A549 (cell line): ENCODE data around the gene GPRC6A.

Source experiments
- CTCF ChIP-seq: fragments of >200 bp; sonication (Bioruptor Twin); formaldehyde crosslinking; IDR thresholded peaks from 3 replicates; pipeline ENCODE4 v1.5.1; 2016
- RCOR1 ChIP-seq: fragments of 150-350 bp; IDR thresholded peaks from 2 replicates; pipeline ENCODE4 v1.6.1; 2014; ENCODE audit warnings: antibody characterized with exemption, low read length, low read depth

- TF ChIP-seq RCOR1 (no peak), CTCF (no peak)
Observed at GRCh38 chr6:116827561-116828240, 1.2 kb downstream of the GPRC6A start.
